Measurements from ENCODE around the gene FMNL3.

The FMNL3 gene

DNA sequence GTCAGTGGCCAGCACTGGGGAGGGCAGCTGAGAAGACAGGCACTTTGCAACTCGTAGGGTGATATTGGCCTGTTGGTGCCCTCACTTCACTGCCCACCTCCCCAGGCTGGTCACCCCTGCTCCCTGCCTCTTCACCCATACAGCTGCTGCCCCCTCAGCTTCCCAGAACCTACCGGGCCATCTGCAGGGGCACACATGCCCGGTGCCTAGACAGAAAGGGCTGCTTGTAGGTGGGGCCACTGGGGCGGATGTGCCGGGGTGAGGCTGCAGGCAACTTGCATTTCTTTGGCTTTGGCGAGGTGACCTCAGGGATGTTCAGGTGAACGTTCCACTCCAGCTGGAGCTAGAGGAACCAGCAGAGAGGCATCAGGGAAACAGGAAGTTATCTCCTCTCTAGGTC, 118.9 kb downstream of the FMNL3 start:
- FAIRE-seq, result no peak

DNA sequence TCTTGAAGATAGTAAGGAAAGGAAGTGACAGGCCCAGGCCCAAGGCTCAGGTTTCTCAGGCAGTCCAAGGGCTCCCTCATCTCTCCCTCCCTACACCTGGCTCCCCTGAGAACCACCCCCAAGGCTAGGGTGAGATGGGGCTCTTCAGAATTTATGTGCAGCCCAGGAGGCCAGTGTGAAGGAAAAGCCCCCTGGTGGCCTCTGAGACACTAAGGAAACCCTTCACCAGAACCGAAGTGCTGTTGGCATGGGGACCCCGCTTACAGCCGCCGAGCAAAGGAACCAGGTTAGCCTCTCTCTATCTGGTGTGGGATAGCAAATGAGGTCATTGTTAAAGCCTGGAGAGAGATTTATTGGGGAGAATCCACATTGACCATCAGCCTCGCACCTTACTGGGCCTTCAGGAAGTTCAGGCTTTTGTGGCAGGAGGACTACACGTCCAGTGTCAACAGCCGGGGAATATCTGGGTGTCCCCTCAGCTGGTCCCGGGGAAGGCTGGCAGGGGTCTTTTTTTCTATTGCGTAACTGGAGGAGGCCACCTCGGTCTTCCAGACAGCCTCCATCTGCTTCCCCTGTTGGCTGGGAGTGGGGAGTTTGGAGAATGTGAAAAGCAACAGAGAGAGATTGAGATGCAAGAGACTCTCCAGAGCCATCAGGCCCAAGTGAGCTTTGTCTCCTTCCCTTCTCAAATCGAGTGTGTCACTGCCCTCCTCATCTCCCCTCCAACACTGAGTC, 119.9 kb downstream of the FMNL3 start:
- no peak for FAIRE-seq
